HEK293T (cell line): Measurements from ENCODE around the gene HSFX1.
"Not testable (repeated sequence)": the region's sequence is repeated elsewhere in the genome, so short reads cannot be mapped to it uniquely, and the experiment has no call there.

Experiments used
- CTCF ChIA-PET: fragments of 350-600 bp; formaldehyde crosslinking; extraction: SDS; loops from one replicate; lab custom pipeline; 2021; ENCODE audit warnings: antibody characterized with exemption, inconsistent platforms; lab: Yijun Ruan, JAX
- POLR2A ChIA-PET: fragments of 350-600 bp; formaldehyde crosslinking; extraction: SDS; loops from one replicate; lab custom pipeline; 2020; ENCODE audit warnings: antibody characterized with exemption, inconsistent platforms; lab: Yijun Ruan, JAX
- DNase-seq: peaks from one replicate; pipeline ENCODE4 v3.0.0; 2012; ENCODE audit warnings: mixed read lengths; ENCODE audit errors: extremely low spot score
- ARNT ChIP-seq: fragments of 450-650 bp; IDR thresholded peaks from 2 replicates; pipeline ENCODE4 v1.6.1; 2017; ENCODE audit warnings: mild to moderate bottlenecking
- BHLHE40 ChIP-seq: fragments of 450-650 bp; IDR thresholded peaks from 2 replicates; pipeline ENCODE4 v1.6.1; 2016; ENCODE audit warnings: mild to moderate bottlenecking, moderate library complexity, borderline replicate concordance
- CTBP1 ChIP-seq: fragments of 450-650 bp; IDR thresholded peaks from 2 replicates; pipeline ENCODE4 v1.6.1; 2016; ENCODE audit warnings: borderline replicate concordance
- ELF4 ChIP-seq: fragments of 450-650 bp; IDR thresholded peaks from 2 replicates; pipeline ENCODE4 v1.6.1; 2017; ENCODE audit warnings: antibody characterized with exemption
- FOXA1 ChIP-seq: fragments of 450-650 bp; IDR thresholded peaks from 2 replicates; pipeline ENCODE4 v1.6.1; 2016; ENCODE audit warnings: mild to moderate bottlenecking
- FOXK2 ChIP-seq: fragments of 450-650 bp; IDR thresholded peaks from 2 replicates; pipeline ENCODE4 v1.6.1; 2016; ENCODE audit warnings: mild to moderate bottlenecking
- FOXM1 ChIP-seq: fragments of 450-650 bp; IDR thresholded peaks from 2 replicates; pipeline ENCODE4 v1.6.1; 2017; ENCODE audit warnings: mild to moderate bottlenecking, borderline replicate concordance
- HDGF ChIP-seq: fragments of 450-650 bp; IDR thresholded peaks from 2 replicates; pipeline ENCODE4 v1.6.1; 2017; ENCODE audit warnings: antibody characterized with exemption, borderline replicate concordance
- L3MBTL2 ChIP-seq: fragments of 450-650 bp; conservative IDR thresholded peaks from 2 replicates; pipeline ENCODE4 v1.6.1; 2016; ENCODE audit warnings: mild to moderate bottlenecking
- LEF1 ChIP-seq: fragments of 450-650 bp; IDR thresholded peaks from 2 replicates; pipeline ENCODE4 v1.6.1; 2017; ENCODE audit warnings: mild to moderate bottlenecking, borderline replicate concordance
- NFRKB ChIP-seq: fragments of 450-650 bp; IDR thresholded peaks from 2 replicates; pipeline ENCODE4 v1.6.1; 2016; ENCODE audit warnings: mild to moderate bottlenecking, moderate library complexity
- PKNOX1 ChIP-seq: fragments of 450-650 bp; IDR thresholded peaks from 2 replicates; pipeline ENCODE4 v1.6.1; 2016
- SP1 ChIP-seq: fragments of 450-650 bp; IDR thresholded peaks from 2 replicates; pipeline ENCODE4 v1.6.1; 2017
- SUZ12 ChIP-seq: fragments of 450-650 bp; IDR thresholded peaks from 2 replicates; pipeline ENCODE4 v1.6.1; 2016; ENCODE audit warnings: mild to moderate bottlenecking
- TARDBP ChIP-seq: fragments of 450-650 bp; IDR thresholded peaks from 2 replicates; pipeline ENCODE4 v1.6.1; 2016
- ZNF384 ChIP-seq: fragments of 450-650 bp; IDR thresholded peaks from 2 replicates; pipeline ENCODE4 v1.6.1; 2016

The HSFX1 gene

GRCh38 chrX:149760965-149761364, 12.9 kb upstream of the HSFX1 start:
- no peak for TF ChIP-seq BHLHE40
- TF ChIP-seq ZNF384 = no peak
- no peak for TF ChIP-seq ARNT
- no peak for TF ChIP-seq SUZ12
- TF ChIP-seq FOXA1 = no peak
- no peak for TF ChIP-seq LEF1
- no peak for TF ChIP-seq L3MBTL2
- no peak for TF ChIP-seq HDGF
- no peak for TF ChIP-seq PKNOX1
- no peak for TF ChIP-seq ELF4
- TF ChIP-seq FOXK2 = no peak
- no peak for TF ChIP-seq SP1
- no peak for TF ChIP-seq CTBP1
- no peak for TF ChIP-seq FOXM1
- no peak for TF ChIP-seq NFRKB
- no peak for TF ChIP-seq TARDBP
- ChIA-PET POLR2A (no interaction called here), CTCF (no interaction called here)
- DNase-seq = no peak

GRCh38 chrX:149761858-149762674, 11.8 kb upstream of the HSFX1 start:
- DNase-seq, CTCF ChIA-PET, POLR2A ChIA-PET: not testable (repeated sequence)

GRCh38 chrX:149762696-149763614, 10.9 kb upstream of the HSFX1 start:
- TF ChIP-seq SP1 = no peak
- TF ChIP-seq FOXK2 = no peak
- ChIA-PET POLR2A (no interaction called here), CTCF (no interaction called here)
- no peak for DNase-seq

- CTCF ChIA-PET, DNase-seq, POLR2A ChIA-PET: not testable (repeated sequence)
Observed at GRCh38 chrX:149770344-149770743, 3.5 kb upstream of the HSFX1 start.

GRCh38 chrX:149773026-149773425, 842 bp upstream of the HSFX1 start:
- CTCF ChIA-PET, DNase-seq, POLR2A ChIA-PET: not testable (repeated sequence)

- CTCF ChIA-PET, POLR2A ChIA-PET: not testable (repeated sequence)
Observed at GRCh38 chrX:149777999-149778398, 4.1 kb downstream of the HSFX1 start.

GRCh38 chrX:149781727-149782126, 7.9 kb downstream of the HSFX1 start, which contains the start of gene MAGEA9:
Gene MAGEA9, plus strand, starts transcription at chrX:149781930. Its CDS starts 4,281 bp downstream, at chrX:149786211.
- POLR2A ChIA-PET, DNase-seq, CTCF ChIA-PET: not testable (repeated sequence)

More at GRCh38 chrX:149777999-149778398, 4.1 kb downstream of the HSFX1 start:
- DNase-seq = not testable (repeated sequence)

GRCh38 chrX:149795531-149795930, 21.7 kb downstream of the HSFX1 start:
- CTCF ChIA-PET, POLR2A ChIA-PET: not testable (repeated sequence)

GRCh38 chrX:149799095-149799714, 25.3 kb downstream of the HSFX1 start:
- ChIA-PET CTCF (no interaction called here), POLR2A (no interaction called here)
- TF ChIP-seq ZNF384 = no peak
- TF ChIP-seq TARDBP = no peak
- TF ChIP-seq BHLHE40 = no peak
- no peak for TF ChIP-seq FOXA1
- TF ChIP-seq L3MBTL2 = no peak
- TF ChIP-seq SUZ12 = no peak
- no peak for TF ChIP-seq FOXM1
- DNase-seq = no peak

More at GRCh38 chrX:149795531-149795930, 21.7 kb downstream of the HSFX1 start:
- DNase-seq = not testable (repeated sequence)
